Sigmoid colon (tissue), 4 donors: Measurements from ENCODE around the gene PBX3.

ENCODE experiments used
- CTCF ChIP-seq, 4 experiments: fragments of 450-650 bp in 3 of 4; fragments of 200-600 bp in 1 of 4; IDR thresholded peaks; one replicate each; pipeline ENCODE4 v1.5.1; 2016 to 2019; ENCODE audit warnings: antibody characterized with exemption in 4 of 4, mild to moderate bottlenecking in 3 of 4, moderate library complexity in 2 of 4
- POLR2A ChIP-seq, 2 donors: fragments of 450-650 bp; IDR thresholded peaks; one replicate each; pipeline ENCODE4 v1.6.1; 2016; ENCODE audit warnings: antibody characterized with exemption in 2 of 2, mild to moderate bottlenecking in 2 of 2, moderate library complexity in 2 of 2
- POLR2AphosphoS5 ChIP-seq, 4 donors: sonication (generic); formaldehyde crosslinking; IDR thresholded peaks; one replicate each; pipeline ENCODE4 v1.6.1; 2017; ENCODE audit warnings: antibody characterized with exemption in 4 of 4

GRCh38 chr9:126016579-126017290, 269.6 kb downstream of the PBX3 start:
- TF ChIP-seq CTCF (IDR thresholded peaks at IDR 0.05) (no peak), POLR2A (IDR thresholded peaks at IDR 0.05) (no peak), POLR2AphosphoS5 (IDR thresholded peaks at IDR 0.05) (no peak)
